ENCODE data around the gene EDC4. TPM values are rescaled to one million over a fixed set of nuclear protein-coding genes. Genes with fewer than 3 reads are reported as not detected.

Gene EDC4
- total and polyA plus RNA-seq, 9 of the 15 experiments (the other 6 are each of a cell fraction or from before 2014, with no cell fraction given): 1.1 to 131 (median 74.0) TPM

DNA sequence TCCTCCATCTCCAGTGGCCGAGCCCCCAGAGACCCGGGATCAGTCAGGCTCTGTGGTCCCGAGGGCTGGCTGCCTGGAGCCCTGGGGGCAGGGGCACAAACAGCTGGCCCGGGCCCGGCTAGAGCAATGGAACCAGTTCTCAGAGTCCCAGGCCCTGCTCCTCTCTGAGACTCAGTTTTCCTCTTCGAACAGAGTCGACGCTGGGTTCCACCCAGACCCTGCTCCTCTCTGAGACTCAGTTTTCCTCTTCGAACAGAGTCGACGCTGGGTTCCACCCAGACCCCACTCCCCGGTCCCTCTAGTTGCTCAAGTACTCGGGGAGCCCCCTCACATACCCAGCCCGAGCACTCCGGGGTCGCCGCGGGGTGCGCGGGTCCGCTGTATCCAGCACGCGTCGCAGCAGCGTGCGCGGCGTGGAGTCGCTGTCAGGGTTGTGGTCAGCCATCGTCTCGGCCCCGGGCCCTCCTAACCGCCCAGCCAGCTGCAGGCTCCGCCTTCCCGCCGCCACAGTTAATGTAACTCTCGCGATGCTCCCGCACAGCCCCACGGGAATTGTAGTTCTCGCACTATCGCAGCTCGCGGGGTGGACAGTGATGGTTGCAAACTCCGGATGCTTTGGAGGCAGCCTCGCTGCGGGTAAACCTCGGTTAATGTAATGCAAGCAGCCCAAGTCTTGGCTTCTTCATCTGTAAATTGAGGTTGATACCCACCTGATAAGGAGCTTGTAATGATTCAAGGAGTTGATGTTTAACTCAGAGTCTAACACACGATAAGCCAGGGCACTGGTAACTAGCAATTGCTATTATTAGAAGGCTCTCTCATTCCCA is 39.2 kb upstream of the EDC4 start (continued):
- TF ChIP-seq, protein P1, sequence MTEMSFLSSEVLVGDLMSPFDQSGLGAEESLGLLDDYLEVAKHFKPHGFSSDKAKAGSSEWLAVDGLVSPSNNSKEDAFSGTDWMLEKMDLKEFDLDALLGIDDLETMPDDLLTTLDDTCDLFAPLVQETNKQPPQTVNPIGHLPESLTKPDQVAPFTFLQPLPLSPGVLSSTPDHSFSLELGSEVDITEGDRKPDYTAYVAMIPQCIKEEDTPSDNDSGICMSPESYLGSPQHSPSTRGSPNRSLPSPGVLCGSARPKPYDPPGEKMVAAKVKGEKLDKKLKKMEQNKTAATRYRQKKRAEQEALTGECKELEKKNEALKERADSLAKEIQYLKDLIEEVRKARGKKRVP (CRISPR knock-in tag; IDR thresholded peaks at IDR 0.05): no peak
- peak; percentile 48; the same call in 1 of the 2 replicates for TF ChIP-seq RNF2 (IDR thresholded peaks at IDR 0.05)
- TF ChIP-seq XRCC3 (IDR thresholded peaks at IDR 0.05): no peak
- TF ChIP-seq RFX5 (IDR thresholded peaks at IDR 0.05; ENCODE audit: low read depth, low read length): no peak
- TF ChIP-seq ZNF79 (CRISPR knock-in tag; IDR thresholded peaks at IDR 0.05; ENCODE audit: low read depth): no peak
- no peak for TF ChIP-seq RAD21 (CRISPR knock-in tag; conservative IDR thresholded peaks at IDR 0.05 in 1 of 2, IDR thresholded peaks at IDR 0.05 in 1 of 2)
- TF ChIP-seq SLC30A9 (CRISPR knock-in tag; IDR thresholded peaks at IDR 0.05): no peak
- peak; percentile 90 for TF ChIP-seq TAF1 (IDR thresholded peaks at IDR 0.05; ENCODE audit: control insufficient read depth, extremely low read depth, insufficient read depth, low read length, severe bottlenecking)
- TF ChIP-seq, protein P2, sequence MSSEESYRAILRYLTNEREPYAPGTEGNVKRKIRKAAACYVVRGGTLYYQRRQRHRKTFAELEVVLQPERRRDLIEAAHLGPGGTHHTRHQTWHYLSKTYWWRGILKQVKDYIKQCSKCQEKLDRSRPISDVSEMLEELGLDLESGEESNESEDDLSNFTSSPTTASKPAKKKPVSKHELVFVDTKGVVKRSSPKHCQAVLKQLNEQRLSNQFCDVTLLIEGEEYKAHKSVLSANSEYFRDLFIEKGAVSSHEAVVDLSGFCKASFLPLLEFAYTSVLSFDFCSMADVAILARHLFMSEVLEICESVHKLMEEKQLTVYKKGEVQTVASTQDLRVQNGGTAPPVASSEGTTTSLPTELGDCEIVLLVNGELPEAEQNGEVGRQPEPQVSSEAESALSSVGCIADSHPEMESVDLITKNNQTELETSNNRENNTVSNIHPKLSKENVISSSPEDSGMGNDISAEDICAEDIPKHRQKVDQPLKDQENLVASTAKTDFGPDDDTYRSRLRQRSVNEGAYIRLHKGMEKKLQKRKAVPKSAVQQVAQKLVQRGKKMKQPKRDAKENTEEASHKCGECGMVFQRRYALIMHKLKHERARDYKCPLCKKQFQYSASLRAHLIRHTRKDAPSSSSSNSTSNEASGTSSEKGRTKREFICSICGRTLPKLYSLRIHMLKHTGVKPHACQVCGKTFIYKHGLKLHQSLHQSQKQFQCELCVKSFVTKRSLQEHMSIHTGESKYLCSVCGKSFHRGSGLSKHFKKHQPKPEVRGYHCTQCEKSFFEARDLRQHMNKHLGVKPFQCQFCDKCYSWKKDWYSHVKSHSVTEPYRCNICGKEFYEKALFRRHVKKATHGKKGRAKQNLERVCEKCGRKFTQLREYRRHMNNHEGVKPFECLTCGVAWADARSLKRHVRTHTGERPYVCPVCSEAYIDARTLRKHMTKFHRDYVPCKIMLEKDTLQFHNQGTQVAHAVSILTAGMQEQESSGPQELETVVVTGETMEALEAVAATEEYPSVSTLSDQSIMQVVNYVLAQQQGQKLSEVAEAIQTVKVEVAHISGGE (CRISPR knock-in tag; IDR thresholded peaks at IDR 0.05): peak in 1 of 3 experiments; percentile 57; a peak in 1 of 6 replicates
- TF ChIP-seq, protein P3, sequence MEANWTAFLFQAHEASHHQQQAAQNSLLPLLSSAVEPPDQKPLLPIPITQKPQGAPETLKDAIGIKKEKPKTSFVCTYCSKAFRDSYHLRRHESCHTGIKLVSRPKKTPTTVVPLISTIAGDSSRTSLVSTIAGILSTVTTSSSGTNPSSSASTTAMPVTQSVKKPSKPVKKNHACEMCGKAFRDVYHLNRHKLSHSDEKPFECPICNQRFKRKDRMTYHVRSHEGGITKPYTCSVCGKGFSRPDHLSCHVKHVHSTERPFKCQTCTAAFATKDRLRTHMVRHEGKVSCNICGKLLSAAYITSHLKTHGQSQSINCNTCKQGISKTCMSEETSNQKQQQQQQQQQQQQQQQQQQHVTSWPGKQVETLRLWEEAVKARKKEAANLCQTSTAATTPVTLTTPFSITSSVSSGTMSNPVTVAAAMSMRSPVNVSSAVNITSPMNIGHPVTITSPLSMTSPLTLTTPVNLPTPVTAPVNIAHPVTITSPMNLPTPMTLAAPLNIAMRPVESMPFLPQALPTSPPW (CRISPR knock-in tag; IDR thresholded peaks at IDR 0.05): 0 out of 2 replicates have a peak, but pooled peaks have one; percentile 29
- TF ChIP-seq ZBTB17 (CRISPR knock-in tag; IDR thresholded peaks at IDR 0.05): no peak
- peak; percentile 99 for TF ChIP-seq CHD2 (IDR thresholded peaks at IDR 0.05; ENCODE audit: low read depth, low read length)
- TF ChIP-seq MYNN (IDR thresholded peaks at IDR 0.05): no peak
- TF ChIP-seq MYNN (CRISPR knock-in tag; IDR thresholded peaks at IDR 0.05): no peak
- TF ChIP-seq COPS2 (conservative IDR thresholded peaks at IDR 0.05): no peak
- no peak for TF ChIP-seq MEF2D (tag; conservative IDR thresholded peaks at IDR 0.05; ENCODE audit: low read depth)
- peak; percentile 64; the same call in 1 of the 2 replicates for TF ChIP-seq ATF7 (IDR thresholded peaks at IDR 0.05)
- no peak for TF ChIP-seq ZNF165 (CRISPR knock-in tag; IDR thresholded peaks at IDR 0.05; ENCODE audit: borderline replicate concordance)
